Stimulated activated CD8-positive, alpha-beta memory T cell treated with anti-CD3 and anti-CD28 coated beads, Interleukin-4, amount 100 ng/mL, for 24 hours (primary cell): ENCODE data around the gene CLCN6.
"Not testable (repeated sequence)": the region's sequence is repeated elsewhere in the genome, so short reads cannot be mapped to it uniquely, and the experiment has no call there.

Experiments used
- DNase-seq: peaks from one replicate; pipeline ENCODE4 v3.0.0-alpha.2; 2020; ENCODE audit warnings: low read depth

The CLCN6 gene

DNA sequence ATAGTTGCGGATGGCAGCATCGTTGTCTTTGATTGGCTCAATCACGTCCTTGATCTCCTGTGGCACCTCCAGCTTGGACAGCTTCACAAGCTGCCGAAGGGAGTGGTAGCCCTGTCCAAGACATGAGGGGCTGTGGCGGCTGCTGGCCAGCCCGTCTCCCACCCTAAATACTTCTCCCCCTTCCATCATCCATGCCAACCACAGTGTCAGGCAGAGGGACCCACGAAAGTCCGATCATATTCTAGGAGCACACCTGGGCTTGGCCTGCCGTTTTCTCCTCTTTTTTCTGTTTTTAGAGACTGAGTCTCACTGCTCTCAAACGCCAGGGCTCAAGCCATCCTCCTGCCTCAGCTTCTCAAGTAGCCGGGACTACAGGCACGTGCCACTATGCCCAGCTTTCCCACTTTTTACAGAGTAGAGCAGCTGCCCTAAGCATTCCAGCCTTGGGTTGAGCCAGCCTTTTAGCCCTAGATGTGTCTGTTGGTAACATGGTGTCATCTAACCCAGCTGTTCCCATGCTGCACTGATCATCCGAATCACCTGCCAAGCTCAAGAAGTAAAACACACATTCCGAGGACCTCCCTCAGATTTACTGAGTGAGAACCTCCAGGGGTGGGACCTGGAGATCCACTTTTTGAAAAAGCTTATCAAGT, 10.6 kb upstream of the CLCN6 start:
- no peak for DNase-seq

DNA sequence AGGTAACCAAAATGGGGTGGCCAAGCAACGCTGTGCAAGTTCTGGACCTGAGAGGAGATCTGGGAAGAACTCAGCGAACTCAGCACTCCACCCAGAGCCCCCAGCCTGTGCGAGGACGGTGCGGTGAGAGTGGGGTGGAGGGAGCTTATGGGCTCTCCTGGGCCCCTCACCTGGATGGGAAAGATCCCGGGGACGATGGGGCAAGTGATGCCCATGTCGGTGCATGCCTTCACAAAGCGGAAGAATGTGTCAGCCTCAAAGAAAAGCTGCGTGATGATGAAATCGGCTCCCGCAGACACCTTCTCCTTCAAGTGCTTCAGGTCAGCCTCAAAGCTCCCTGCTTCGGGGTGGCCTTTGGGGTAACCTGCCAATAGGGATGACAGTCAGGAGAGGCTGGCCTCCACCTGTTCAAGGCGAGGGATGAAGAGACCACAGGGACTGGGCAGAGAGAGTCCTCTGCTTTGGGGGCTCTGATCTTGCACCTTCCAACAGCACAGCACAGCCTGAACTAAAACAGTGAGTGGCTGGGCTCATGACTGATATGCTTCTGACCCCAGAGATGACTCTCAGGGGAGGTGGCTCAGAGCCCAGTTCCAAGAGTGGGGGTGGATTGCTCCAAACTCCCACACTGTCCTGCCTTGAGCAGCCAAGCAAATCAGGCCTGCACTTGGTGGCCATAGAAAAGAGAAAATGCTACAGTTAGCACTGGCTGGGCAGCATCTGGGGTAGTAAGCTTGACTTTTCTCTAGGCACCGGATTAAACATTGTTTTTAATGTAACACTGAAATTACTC, 9.8 kb upstream of the CLCN6 start:
- no peak for DNase-seq

DNA sequence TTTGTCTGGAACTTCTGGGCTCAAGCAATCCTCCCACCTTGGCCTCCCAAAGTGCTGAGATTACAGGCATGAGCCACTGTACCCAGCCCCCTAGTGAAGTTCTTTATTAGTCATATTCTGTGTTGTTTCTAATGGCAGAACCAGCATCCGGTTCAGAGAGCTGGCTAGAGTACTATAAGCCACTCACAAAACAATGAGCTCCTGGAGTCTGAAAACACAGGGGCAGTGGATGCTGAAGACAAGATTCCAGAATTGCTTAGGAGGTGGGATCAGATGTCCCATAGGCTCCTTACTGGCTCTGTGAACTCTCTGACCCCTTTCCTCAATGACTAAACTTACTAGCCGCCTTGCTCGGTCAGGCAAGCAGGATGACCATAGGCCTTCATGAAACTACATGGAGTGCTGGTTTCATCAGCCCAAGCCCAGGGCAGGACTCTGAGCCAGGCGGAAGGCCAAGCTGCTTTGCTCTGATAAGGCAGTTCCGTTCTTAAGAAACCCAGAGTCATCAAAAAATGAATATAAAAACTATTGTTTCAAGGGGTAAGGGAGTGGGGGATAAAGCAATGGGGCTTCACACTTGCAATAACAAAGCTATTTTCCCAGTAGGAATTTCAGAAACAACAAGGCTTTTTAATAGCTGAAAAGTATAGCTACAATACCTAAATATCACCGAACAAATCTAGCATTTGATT, 8.3 kb upstream of the CLCN6 start:
- DNase-seq: no peak

GRCh38 chr1:11799099-11799498, 6.9 kb upstream of the CLCN6 start:
- DNase-seq: no peak

DNA sequence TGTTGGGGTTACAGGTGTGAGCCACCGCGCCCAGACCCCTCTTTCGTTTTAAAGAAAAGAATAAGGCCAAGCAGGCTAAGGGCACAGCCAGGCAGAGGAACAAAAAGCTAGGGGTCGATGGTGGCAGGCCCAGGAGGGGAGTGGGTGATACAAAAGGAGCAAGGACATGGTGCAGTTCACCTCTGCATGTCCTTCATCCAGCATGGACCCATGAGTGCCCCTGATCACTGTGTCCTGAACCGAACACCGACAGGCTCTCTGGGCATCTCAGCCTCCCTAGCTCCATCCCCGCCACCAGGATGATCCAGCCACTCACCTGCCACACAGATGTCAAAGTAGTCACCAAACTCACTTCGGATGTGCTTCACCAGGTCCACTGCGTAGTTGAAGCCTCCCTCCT, 6.1 kb upstream of the CLCN6 start:
- no peak for DNase-seq

- DNase-seq: no peak
Measured at GRCh38 chr1:11800391-11800755, 5.6 kb upstream of the CLCN6 start.

GRCh38 chr1:11800756-11801433, 5.1 kb upstream of the CLCN6 start:
- DNase-seq: no peak

DNA sequence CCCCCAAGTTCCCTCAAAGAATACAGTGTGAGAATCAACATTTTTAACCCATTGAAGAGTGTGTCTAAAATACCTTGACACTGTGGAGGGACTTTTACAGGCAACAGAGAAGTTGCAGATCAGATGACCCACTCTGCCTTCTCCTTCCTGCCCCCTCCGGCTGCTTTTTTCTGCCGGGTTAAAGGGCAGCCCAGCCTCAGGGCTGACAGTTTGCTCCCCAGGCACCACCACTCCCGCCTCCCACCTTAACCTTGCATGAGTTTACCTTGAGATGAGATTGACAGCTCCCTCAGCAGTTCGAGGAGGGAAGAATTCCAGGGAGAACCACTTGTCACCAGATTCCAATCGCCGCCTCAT, 3.4 kb upstream of the CLCN6 start:
- no peak for DNase-seq

DNA sequence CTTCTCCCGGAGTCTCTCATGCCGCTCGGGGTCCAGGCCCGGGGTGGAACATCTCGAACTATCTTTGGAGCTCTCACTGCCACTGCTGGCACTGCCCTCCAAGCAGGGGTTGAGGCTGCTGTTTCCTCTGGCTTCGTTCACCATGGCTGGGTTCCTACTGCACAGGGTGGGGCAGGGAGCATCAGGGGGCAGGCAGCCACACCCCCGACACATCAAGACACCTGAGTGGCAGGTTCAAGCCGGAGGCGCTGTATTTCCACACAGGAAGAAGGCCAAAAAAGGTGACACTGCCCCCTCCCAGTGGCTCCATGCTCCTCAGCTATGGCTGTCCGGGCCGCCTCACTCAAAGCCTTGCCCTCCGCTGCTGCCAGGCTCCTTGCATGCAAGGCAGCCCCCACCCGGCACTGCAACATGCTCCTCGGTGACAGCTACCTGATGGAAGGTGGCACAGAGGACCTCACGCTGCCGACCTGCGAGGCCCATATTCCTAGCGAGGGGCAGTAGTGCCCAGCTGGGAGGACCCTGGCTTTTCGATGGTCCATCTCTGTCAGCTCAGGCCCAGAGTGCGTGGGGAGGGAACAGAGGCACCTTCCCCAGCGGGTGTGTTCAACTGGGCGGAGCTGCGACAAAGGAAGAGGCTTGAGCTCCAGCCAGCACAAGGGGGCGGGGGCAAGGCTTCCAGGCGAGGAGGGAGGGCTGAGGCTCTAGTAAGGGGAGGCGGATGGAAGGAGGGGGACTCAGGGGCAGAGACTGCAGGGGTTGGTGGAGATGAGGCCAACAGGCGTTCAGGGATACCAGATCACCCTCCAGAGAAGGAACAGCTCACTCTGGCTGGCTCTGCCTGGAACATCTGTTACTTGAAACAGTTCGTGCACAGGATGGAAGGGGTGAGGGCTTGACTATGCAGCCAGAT, 2.8 kb upstream of the CLCN6 start:
- DNase-seq: peak; percentile 68

DNA sequence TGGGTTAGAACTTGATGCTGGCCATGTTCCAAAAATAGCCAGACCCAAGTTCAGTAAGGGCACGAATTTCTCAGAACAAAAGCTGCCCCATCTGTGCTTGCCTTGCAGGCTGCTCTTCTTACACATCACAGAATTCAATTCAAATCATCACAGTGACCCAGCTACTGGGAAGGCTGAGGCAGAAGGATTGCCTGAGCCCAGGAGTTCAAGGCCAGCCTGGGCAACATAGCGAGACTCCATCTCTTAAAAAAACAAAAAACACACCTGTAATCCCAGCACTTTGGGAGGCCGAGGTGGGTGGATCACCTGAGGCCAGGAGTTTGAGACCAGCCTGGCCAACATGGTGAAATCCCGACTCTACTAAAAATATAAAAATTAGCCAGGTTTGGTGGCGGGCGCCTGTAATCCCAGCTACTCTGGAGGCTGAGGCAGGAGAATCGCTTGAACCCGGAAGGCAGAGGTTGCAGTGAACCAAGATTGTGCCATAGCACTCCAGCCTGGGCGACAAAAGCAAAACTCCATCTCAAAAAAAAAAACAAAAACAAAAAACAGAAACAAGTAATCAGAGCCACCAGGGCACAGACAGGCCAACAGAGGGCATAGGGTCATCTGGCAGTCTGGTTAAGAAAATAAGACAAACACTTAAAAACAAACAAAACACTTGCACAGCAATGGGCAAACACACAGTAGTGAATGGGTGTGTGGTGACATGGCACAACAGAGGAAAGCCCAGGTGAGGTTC, 1.9 kb upstream of the CLCN6 start:
- not testable (repeated sequence) for DNase-seq

DNA sequence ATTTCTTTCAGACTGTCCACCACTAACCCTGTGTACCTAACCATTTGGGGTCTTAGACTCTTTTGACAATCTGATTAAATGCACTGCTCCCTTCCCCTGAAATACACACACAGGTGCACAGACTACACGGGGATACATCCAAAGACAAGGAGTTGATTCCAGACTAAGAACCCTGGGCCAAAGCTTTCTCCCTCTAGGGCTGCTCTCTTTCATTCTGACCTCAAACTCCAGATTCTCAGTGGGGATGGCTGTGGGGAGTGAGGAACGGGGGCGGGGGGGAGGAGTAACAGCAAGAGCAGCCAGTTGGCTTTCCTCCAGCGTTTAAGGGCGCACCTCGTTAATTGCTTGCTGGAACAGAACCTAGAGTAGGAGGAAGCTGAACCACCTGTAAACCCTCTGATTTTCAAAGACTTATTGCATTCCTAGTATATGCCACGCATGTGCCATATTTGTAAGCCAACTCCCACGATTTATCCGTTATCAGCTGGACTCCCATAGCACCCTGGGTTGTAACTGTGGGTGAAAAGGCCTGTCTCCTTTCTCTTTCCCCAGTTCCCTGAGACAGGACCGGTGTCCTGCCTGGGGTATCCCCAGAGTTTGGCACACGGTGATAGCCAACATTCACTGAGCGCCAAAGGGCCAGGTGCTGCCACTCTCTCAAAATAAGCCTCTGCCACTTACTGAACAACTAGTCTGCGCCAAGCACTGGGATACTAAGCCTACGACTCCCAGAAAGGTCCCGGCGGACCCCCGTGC, 1.1 kb upstream of the CLCN6 start:
- no peak for DNase-seq

DNA sequence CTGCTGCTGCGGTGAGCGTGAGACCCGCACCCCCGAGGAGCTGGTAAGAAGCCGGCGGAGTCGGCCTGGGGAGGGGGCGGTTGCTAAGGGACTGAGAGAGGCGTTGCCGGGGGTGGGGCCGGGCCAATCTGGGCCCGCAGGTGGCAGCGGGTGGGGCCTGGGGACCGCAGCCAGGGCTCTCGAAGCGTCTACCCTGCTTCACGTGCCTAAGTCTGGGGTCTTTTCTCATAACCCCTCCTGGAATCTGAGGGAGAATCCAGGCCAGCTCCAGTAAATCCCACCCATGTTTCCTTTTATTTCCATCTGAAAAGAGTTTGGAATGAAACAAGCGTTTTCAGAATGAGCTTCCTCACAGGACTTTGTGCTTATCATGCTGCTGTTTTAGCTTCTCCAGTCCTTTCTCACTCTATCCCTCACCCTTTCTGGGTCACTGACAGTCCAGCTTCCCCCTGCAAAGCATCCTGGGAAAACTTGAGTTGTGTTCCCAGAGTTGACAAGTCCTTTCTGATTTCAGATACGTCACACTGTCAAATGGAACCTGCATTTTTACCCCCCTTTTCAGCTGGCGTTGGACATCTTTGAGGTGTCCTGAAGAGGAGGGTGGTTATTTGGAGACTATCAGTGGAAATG, 431 bp downstream of the CLCN6 start:
- DNase-seq: no peak

DNA sequence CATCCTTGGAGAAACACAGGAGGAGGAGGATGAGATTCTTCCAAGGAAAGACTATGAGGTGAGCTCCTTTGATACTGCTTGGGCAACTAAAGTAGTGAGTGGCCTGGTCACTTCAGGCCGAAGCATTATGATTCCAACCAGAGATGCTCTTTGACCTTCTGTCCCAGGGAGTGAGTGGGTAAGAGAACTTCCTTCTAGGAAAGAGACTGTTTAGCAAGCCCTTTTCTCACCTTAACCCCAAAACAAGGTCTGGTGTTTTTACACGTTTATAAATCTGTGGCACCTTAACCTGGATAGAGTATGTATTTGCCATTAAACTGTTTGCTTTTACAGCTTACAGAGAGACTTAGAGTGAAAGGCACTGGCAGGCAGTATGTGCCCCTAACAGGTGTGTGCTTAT, 1.1 kb downstream of the CLCN6 start:
- no peak for DNase-seq

DNA sequence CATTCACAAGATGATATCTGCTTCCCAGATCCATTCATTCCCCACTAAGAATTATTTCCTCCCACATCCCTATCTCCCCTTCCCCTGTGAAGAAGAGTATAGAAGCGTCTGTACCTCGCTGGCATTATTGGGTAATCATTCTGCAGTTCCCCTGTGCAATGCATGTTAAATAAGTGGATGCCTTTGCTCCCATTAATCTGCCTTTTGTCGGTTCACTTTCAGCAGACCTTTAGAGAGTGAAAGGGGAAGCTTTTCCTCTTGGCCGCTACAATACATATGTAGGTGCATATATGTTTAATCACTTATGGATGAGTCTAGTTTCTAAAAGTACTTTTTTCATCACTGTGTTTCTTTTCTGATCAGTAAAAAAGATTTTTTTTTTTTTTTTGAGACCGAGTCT, 7.0 kb downstream of the CLCN6 start:
- DNase-seq: no peak

DNA sequence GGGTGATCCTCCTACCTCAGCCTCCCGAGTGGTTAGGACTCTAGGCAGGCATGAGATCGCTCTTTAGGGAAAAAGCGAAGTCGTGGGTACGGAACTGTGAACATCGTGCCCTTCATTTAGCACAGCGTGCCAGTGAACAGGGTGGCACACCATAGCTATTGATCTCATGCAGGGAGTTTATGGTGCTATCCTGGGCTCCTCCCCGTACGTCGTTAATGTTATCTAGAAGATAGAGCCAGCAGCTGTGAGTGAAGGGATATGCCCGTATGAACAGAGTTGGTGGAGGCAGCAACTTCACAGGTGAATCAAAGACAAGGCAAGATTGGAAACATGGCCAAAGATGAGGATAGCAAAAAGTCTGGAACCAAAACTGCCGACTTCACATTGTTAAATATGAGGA, 11.2 kb downstream of the CLCN6 start:
- no peak for DNase-seq

DNA sequence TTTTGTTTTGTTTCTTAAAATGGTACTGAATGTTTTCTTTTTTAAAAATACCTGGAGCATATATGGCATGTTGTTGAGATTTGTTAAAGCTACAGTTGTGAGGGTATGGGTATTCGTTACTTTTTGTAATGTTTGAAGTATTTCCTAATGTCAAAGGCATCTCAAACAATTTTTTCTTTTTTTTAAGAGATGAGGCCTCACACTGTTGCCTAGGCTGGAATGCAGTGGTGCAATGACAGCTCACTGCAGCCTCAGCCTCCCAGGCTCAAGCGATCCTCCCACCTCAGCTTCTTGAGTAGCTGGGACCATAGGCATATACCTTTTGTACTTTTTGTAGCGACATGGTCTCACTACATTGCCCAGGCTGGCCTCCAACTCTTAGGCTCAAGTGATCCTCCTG, 16.1 kb downstream of the CLCN6 start:
- DNase-seq: no peak

GRCh38 chr1:11823366-11824137, 17.6 kb downstream of the CLCN6 start:
- DNase-seq: no peak

DNA sequence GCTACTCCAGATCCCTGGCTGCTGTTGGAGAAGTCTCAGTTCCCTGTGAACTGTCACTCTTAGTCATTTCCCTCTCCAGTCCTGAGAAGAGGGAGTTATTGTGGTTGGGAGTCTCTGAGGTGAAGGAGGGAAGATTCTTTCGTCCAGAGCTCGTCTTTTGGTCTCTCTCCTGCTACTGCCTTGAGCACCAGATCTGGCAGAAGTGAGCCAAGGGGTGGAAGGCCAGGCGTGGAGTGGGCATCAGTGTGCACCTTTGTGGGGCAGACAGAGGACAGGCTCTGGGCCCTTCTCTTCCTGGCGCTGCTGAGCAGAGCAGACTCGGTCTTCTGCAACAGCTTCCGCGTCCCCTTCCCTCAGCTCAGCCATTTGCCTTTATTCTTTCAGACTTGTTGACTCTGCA, 19.1 kb downstream of the CLCN6 start:
- no peak for DNase-seq

DNA sequence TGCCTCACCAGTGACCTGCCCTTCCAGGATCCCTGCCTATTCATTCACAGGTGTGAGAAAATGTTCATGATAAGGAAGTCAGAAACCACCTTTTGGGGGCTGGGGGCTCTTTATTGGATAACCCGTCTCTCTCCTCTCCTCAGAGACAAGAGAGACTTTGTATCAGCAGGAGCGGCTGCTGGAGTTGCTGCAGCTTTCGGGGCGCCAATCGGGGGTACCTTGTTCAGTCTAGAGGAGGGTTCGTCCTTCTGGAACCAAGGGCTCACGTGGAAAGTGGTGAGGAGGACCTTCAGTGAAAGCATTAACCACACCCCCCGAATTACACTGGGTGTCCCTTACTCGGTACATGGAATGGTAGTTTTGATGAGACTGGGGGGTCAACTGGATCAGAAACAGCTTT, 21.0 kb downstream of the CLCN6 start:
- no peak for DNase-seq
